IPS DF 6.9 (cell line): Measurements from ENCODE around the gene C2.

Source experiments
- DNase-seq: peaks from one replicate; pipeline ENCODE4 v3.0.0-alpha.2; 2013; ENCODE audit warnings: low read depth, low spot score
- H3K27ac ChIP-seq: one replicate; pipeline ENCODE4 v1.5.1; 2013; ENCODE audit warnings: low read length, control low read depth
- H3K27me3 ChIP-seq: 2 replicates; pipeline ENCODE4 v1.6.1; 2013; ENCODE audit warnings: mild to moderate bottlenecking, low read length; ENCODE audit not compliant: control insufficient read depth, insufficient read depth
- H3K36me3 ChIP-seq: 2 replicates; pipeline ENCODE4 v1.6.1; 2013; ENCODE audit warnings: low read length; ENCODE audit not compliant: control insufficient read depth, insufficient read depth
- H3K4me1 ChIP-seq: 2 replicates; pipeline ENCODE4 v1.6.1; 2013; ENCODE audit warnings: low read length; ENCODE audit not compliant: control insufficient read depth, insufficient read depth
- H3K4me3 ChIP-seq: 2 replicates; pipeline ENCODE4 v1.5.1; 2013; ENCODE audit warnings: mild to moderate bottlenecking, low read length
- H3K9me3 ChIP-seq: 2 replicates; pipeline ENCODE4 v1.6.1; 2013; ENCODE audit warnings: low read length, inconsistent platforms; ENCODE audit not compliant: control insufficient read depth, insufficient read depth
- WGBS: extraction: QIAGEN DNeasy Blood & Tissue Kit; methylation state at CpG from one replicate; pipeline ENCODE4 v1.1.7; 2013; ENCODE audit warnings: mixed read lengths, missing lambda C conversion rate; ENCODE audit not compliant: insufficient read length, insufficient coverage; 5-methylcytosine and 5-hydroxymethylcytosine counted together

Gene C2

DNA sequence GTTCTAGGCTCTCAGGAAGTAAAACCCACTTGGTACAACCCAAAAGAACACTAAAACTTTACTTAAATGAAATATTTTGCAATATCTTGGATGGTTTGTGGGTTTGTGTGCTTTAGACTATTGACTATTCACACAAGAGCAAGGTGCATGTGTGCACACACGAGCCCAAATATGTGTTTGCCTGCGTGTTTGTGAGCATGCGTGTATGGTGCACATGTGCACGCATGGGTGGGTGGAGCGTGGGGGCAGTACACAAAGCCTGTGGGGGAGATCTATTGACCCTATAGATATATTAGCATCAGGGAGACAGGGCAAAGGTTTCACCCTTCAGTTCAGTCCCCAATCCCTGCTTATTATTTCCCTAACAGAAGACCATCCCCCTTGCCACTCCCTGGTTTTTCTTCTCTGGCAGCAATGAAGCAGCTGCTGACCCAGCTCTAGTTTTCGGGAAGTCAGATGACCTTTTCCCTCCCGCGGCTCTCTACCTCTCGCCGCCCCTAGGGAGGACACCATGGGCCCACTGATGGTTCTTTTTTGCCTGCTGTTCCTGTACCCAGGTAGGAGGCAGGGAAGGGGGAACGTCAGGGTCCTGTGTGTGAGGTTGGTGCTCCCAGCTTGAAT is at the start of gene C2:
Gene C2 (plus strand): TSS at position 476 of the 621 bp plus-strand sequence. CDS start 36 bp downstream, at position 512.
- Histone ChIP-seq H3K4me1 (no peaks in the 10 kb centered on the region), H3K36me3 (no peaks in the 10 kb centered on the region), H3K27ac (no peak within 1 kb of the TSS), H3K9me3 (no peaks in the 10 kb centered on the region), H3K4me3 (no peak within 1 kb of the TSS), H3K27me3 (no peaks in the 10 kb centered on the region)
- WGBS, result no CpG with 5 or more reads among the region's 11 CpGs
- no peak for DNase-seq

DNA sequence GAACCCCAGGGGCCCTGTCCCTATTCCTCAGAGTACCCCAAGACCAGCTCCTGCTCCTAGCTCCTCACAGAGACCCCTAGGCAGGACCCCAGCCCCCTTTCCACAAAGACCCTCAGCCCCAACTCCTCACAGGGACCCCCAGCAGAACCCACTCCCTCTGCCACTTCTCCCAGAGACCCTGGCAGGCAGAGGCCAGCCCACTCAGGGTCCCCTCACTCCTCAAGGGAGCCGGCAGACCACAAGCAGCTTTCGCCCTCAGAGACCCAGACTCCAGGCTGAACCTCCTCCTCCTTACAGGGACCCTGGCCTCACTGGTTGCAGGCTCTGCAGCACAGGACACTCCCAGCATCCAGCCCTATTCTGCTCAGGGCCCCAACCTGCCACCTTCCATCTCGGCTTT is 49.3 kb upstream of the C2 start:
- Histone ChIP-seq H3K27ac (no peak overlapping the region), H3K4me3 (no peak overlapping the region), H3K27me3 (no peaks in the 10 kb centered on the region), H3K9me3 (no peaks in the 10 kb centered on the region), H3K36me3 (peaks cover 29% of the 10 kb centered on the region), H3K4me1 (no peaks in the 10 kb centered on the region)
- no CpG with 5 or more reads among the region's 3 CpGs for WGBS
- no peak for DNase-seq

DNA sequence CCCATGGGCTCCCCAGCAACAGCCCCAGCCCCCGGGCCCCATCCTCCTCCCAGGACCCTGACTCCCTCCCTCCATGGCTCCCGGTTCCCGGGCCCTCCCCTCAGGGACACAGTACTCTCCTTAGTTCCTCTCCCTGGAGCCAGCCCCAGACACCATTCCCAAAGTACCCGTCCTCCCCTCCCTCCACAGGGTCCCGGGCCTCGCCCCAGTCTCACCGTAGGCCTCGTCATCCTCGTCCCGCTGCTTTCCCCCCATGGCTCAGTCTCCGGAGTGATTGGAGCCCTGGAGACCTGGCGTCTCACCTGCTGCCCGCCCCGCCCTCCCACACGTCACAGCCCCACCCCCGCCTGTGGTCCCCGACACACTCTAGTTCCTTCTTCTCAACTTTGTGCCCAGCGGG is 48.8 kb upstream of the C2 start, which contains the start of gene SLC44A4:
Gene SLC44A4 (minus strand): TSS at position 272 of the 400 bp plus-strand sequence. CDS start 17 bp downstream, at position 255.
- Histone ChIP-seq H3K36me3 (peaks cover 34% of the 10 kb centered on the region), H3K9me3 (no peaks in the 10 kb centered on the region), H3K4me1 (no peaks in the 10 kb centered on the region), H3K4me3 (no peak within 1 kb of the TSS), H3K27me3 (no peaks in the 10 kb centered on the region), H3K27ac (no peak within 1 kb of the TSS)
- DNase-seq, result no peak
- no CpG with 5 or more reads among the region's 18 CpGs for WGBS

DNA sequence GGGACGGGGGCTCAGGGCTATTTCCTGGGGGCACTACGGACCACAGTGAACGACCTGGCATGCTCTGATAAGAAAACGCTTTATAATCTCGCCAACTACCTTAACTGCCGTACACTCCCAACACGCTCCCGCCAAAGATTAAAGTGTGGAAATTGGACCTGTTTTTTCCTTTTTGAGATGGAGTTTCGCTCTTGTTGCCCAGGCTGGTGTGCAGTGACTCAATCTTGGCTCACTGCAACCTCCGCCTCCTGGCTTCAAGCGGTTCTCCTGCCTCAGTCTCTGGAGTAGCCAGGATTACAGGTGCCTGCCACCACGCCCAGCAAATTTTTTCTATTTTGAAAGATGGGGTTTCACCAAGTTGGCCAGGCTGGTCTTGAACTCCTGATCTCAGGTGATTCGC is 48.4 kb upstream of the C2 start:
- H3K4me1 ChIP-seq, result no peaks in the 10 kb centered on the region
- WGBS, result no CpG with 5 or more reads among the region's 13 CpGs
- no peak for DNase-seq
- no peak overlapping the region for H3K4me3 ChIP-seq
- H3K27ac ChIP-seq, result no peak overlapping the region
- H3K9me3 ChIP-seq, result no peaks in the 10 kb centered on the region
- peaks cover 36% of the 10 kb centered on the region for H3K36me3 ChIP-seq
- H3K27me3 ChIP-seq, result no peaks in the 10 kb centered on the region

DNA sequence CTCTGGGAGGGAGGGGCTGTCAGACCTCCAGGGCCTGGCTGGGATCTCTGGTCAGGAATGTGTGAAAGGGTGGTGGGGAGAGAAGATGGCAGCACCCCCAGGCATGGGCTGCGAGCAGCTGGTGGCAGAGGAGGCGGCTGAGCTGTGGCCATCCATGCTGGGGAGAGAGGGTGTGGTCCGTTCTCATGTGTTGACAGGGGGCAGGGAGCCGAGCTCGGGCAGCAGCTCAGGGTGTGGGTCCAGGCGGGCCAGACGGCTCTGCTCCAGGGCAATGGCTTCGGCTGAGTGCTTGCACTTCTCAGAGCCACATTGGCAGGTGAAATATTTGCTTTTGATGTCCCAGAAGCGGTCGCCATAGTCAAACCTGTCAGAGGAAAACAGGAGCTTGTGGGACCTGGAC is 47.6 kb upstream of the C2 start:
- Histone ChIP-seq H3K4me3 (no peak overlapping the region), H3K9me3 (no peaks in the 10 kb centered on the region), H3K36me3 (peaks cover 43% of the 10 kb centered on the region), H3K27me3 (no peaks in the 10 kb centered on the region), H3K4me1 (no peaks in the 10 kb centered on the region), H3K27ac (no peak overlapping the region)
- WGBS, result no CpG with 5 or more reads among the region's 10 CpGs
- no peak for DNase-seq

DNA sequence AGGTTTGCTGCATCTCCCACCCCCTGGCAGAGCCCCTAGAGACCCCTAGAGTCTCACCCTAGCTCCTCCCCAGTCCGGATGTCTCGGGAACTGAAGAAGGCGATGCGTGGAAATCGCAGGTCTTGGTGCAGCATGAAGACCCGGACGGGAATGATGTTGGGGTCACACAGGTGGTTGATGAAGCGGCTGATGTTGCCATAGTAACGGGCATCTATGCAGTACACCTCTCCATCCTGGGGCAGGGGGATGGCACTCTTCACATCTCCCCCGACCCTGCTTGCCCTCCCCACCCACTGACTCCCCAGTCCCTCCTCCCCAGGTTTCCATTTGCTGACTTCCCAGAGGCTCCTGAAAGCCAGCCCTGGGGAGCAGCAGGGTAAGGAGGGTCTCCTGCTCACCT is 46.9 kb upstream of the C2 start:
- DNase-seq, result no peak
- Histone ChIP-seq H3K4me1 (no peaks in the 10 kb centered on the region), H3K36me3 (peaks cover 44% of the 10 kb centered on the region), H3K27ac (no peak overlapping the region), H3K4me3 (no peak overlapping the region), H3K9me3 (no peaks in the 10 kb centered on the region), H3K27me3 (no peaks in the 10 kb centered on the region)
- no CpG with 5 or more reads among the region's 10 CpGs for WGBS

DNA sequence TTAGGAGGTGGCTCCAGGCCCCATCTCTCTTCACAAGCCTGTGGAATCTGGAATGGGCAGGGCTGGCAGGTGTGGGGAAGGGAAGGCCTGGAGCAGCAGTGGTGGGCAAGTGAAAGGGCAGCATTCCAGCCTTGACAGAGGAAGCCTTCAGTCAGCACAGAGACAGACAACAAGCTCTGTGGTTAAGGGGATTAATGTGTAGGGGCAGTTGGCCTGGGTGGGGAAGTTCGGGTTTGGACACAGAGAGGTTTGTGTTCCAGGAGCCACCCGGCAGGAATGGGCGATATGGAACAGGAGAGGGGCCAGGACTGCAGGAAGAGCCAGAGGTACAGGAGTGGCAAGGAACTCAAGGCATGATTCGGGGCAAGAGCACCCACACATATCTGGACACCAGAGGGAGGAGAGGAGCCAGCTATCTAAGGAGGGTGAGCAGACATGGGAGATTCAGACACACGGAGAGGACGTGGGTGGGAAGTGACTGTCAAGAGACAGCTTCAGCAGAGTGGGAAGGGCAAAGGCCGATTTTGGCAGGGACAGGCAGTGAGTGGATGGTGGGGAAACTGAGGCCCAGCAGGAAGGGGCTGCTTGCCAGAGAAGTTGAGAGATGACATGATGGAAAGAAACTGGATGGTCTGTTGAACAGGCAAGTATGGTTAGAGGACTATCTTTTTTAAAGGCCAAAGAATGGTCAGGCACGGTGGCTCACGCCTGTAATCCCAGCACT is 46.2 kb upstream of the C2 start:
- no peak for DNase-seq
- WGBS, result no CpG with 5 or more reads among the region's 9 CpGs

DNA sequence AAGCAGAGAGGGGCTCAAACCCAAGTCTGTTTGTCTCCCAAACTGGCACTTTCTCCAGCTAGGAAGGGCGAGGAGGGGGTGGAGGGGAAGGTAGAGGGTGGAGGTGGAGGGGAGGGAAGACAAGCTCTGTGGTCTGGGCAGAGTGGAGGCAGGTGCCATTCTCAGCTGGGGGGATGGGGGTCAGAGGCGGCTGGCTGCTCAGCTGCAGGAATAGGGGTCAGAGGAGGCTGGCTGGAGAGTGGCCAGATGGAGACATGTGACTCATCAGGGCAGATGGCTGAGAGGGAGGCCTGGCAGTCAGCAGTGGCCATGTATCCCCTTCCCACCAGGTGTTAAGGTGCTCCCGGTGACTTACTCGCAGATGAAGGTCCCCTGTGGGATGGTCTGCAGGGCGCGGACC is 45.2 kb upstream of the C2 start:
- H3K27ac ChIP-seq, result no peak overlapping the region
- H3K9me3 ChIP-seq, result no peaks in the 10 kb centered on the region
- H3K4me3 ChIP-seq, result no peak overlapping the region
- H3K4me1 ChIP-seq, result no peaks in the 10 kb centered on the region
- no peak for DNase-seq
- WGBS, result no CpG with 5 or more reads among the region's 6 CpGs
- H3K36me3 ChIP-seq, result peaks cover 56% of the 10 kb centered on the region
- H3K27me3 ChIP-seq, result no peaks in the 10 kb centered on the region

More for the DNA sequence above, 46.2 kb upstream of the C2 start:
- Histone ChIP-seq H3K27me3 (no peaks in the 10 kb centered on the region), H3K36me3 (peaks cover 45% of the 10 kb centered on the region), H3K4me1 (no peaks in the 10 kb centered on the region), H3K4me3 (no peak overlapping the region), H3K9me3 (no peaks in the 10 kb centered on the region), H3K27ac (no peak overlapping the region)

DNA sequence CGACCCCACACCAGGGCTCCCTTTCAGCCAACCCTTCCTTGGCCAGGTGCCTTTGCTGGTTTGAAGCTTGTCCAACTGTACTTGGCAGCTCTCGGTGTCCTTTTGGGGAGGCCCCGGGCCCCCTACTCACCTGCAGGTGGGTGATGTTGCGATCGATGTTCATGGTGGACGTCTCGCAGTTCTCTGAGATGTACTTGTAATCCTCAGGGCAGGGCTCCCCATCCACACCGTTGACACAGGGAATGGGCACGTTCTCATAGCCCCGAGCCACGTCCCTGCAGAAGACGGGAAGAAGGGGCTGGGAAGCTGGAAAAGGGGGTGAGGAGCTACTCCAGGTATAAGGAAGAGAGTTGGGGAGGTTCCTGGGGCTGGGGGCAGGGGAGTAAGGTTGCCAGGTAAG is 43.8 kb upstream of the C2 start:
- no peak for DNase-seq
- Histone ChIP-seq H3K4me1 (no peaks in the 10 kb centered on the region), H3K27ac (no peak overlapping the region), H3K4me3 (no peak overlapping the region), H3K27me3 (no peaks in the 10 kb centered on the region), H3K36me3 (peaks cover 69% of the 10 kb centered on the region), H3K9me3 (no peaks in the 10 kb centered on the region)
- no CpG with 5 or more reads among the region's 12 CpGs for WGBS

DNA sequence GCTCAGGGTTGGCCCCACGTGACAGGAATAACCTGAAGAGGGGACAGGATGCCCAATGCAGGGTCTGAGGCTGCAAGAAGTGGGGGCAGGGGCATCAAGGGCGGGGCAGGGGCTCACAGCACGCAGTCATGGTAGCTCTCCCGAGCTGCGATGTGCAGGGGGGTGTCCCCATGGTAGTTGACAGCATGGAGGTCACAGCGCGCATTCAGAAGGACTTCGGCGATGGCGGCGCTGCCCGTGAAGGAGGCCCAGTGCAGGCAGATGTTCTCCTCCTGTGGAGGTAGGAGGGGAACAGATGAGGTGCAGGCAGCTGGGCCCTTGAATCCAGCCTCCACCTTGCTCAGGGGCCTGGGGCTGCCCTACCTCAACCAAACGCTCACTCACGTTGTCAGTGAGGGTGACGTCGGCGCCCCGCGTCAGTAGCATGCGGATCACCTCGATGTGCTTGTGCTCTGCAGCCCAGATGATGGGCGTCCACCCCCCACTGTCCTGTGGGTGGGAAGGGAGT is 42.9 kb upstream of the C2 start:
- Histone ChIP-seq H3K9me3 (no peaks in the 10 kb centered on the region), H3K27me3 (no peaks in the 10 kb centered on the region), H3K36me3 (peaks cover 71% of the 10 kb centered on the region), H3K4me3 (no peak overlapping the region), H3K4me1 (no peaks in the 10 kb centered on the region), H3K27ac (no peak overlapping the region)
- no peak for DNase-seq
- WGBS, result no CpG with 5 or more reads among the region's 22 CpGs
